K562 (cell line): ENCODE data around the gene MYRIP. TPM values are rescaled to one million over a fixed set of nuclear protein-coding genes. Genes with fewer than 3 reads are reported as not detected.

Experiments used
- ATAC-seq: fragments of 200-7000 bp; cut with Tn5 transposase; 3 replicates; pipeline ENCODE4 v1.9.1; 2020; ENCODE audit warnings: moderate library complexity
- BruUV-seq: library from RNA; stranded (reverse); fragments of 400-500 nt; replicated peaks from 2 replicates; lab custom pipeline; 2021; lab: Mats Ljungman, UMichigan
- CTCF ChIA-PET: fragments of 300-600 bp; formaldehyde crosslinking; extraction: SDS; loops from one replicate; lab custom pipeline; 2021; ENCODE audit warnings: low intra/inter-chr PET ratio; lab: Yijun Ruan, JAX
- POLR2A ChIA-PET: fragments of 300-600, 350-650 bp; sonication (Branson Sonifier 250); formaldehyde crosslinking; extraction: SDS; loops from one replicate; lab custom pipeline; 2021; ENCODE audit warnings: antibody characterized with exemption, inconsistent platforms; lab: Yijun Ruan, JAX
- DNase-seq, 4 experiments: peaks; one replicate each; pipeline versions ENCODE4 v3.0.0 to v3.0.0-alpha.2; 2011 to 2018; ENCODE audit warnings: low spot score in 3 of 4, mixed read lengths in 3 of 4; ENCODE audit errors: extremely low read depth in 1 of 4
- FAIRE-seq: peaks from 2 replicates; lab custom pipeline; 2011; peaks lifted over from hg19 to GRCh38; lab: Jason Lieb, UNC
- H2AFZ ChIP-seq: 2 replicates; pipeline ENCODE4 v1.6.0; 2011; ENCODE audit warnings: low read depth, low read length, control low read depth, inconsistent platforms
- H3K27ac ChIP-seq: fragments of 200-600 bp; 3 replicates; pipeline ENCODE4 v1.8.0; 2011; ENCODE audit warnings: low read depth, mild to moderate bottlenecking, control low read depth, inconsistent platforms, low read length, moderate library complexity, mixed read lengths; ENCODE audit errors: extremely low read depth
- H3K27me3 ChIP-seq, 2 experiments: fragments of 300-600 bp in 1 of 2; 2 replicates in 1 of 2; 3 replicates in 1 of 2; pipeline versions ENCODE4 v1.6.0 to v1.8.0; 2011; ENCODE audit warnings: inconsistent platforms in 2 of 2, low read length in 2 of 2, mild to moderate bottlenecking in 1 of 2, mixed read lengths in 1 of 2, moderate library complexity in 1 of 2; ENCODE audit not compliant: control insufficient read depth in 2 of 2, insufficient read depth in 2 of 2
- H3K36me3 ChIP-seq: fragments of 300-600 bp; 3 replicates; pipeline ENCODE4 v1.8.0; 2011; ENCODE audit warnings: mild to moderate bottlenecking, low read length, inconsistent platforms; ENCODE audit not compliant: control insufficient read depth, insufficient read depth
- H3K4me1 ChIP-seq, 2 experiments: fragments of 200-600 bp in 1 of 2; replicated peaks in 1 of 2; 2 replicates in 1 of 2; 3 replicates in 1 of 2; pipeline versions ENCODE4 v1.5.1 to v1.8.0; 2011; ENCODE audit warnings: inconsistent platforms in 2 of 2, low read length in 2 of 2, mild to moderate bottlenecking in 1 of 2, mixed read lengths in 1 of 2, moderate library complexity in 1 of 2; ENCODE audit not compliant: control insufficient read depth in 2 of 2, insufficient read depth in 2 of 2
- H3K4me2 ChIP-seq: 2 replicates; pipeline ENCODE4 v1.6.1; 2011; ENCODE audit warnings: low read length, control low read depth, inconsistent platforms, mixed read lengths; ENCODE audit not compliant: insufficient read depth
- H3K4me3 ChIP-seq: fragments of 200-600 bp; sonication (generic), shearing (Covaris generic); 2 replicates; pipeline ENCODE4 v1.5.1; 2016; ENCODE audit warnings: control low read depth, inconsistent platforms
- H3K79me2 ChIP-seq: fragments of 200-600 bp; 3 replicates; pipeline ENCODE4 v1.8.0; 2011; ENCODE audit warnings: low read length, inconsistent platforms; ENCODE audit not compliant: control insufficient read depth, insufficient read depth
- H3K9ac ChIP-seq, 2 experiments: 2 replicates each; pipeline versions ENCODE4 v1.6.0 to v1.6.1; 2011; ENCODE audit warnings: low read depth in 2 of 2, low read length in 2 of 2, control low read depth in 1 of 2, inconsistent platforms in 1 of 2, mild to moderate bottlenecking in 1 of 2, mixed read lengths in 1 of 2; ENCODE audit not compliant: insufficient read depth in 1 of 2
- H3K9me1 ChIP-seq: one replicate; pipeline ENCODE4 v1.6.0; 2011; ENCODE audit warnings: inconsistent platforms, mild to moderate bottlenecking, low read length, moderate library complexity; ENCODE audit not compliant: control insufficient read depth, insufficient read depth
- H3K9me3 ChIP-seq: replicated peaks from 2 replicates; pipeline ENCODE4 v1.5.1; 2011; ENCODE audit warnings: low read depth, low read length, inconsistent platforms; ENCODE audit not compliant: control insufficient read depth, insufficient read depth
- H4K20me1 ChIP-seq: replicated peaks from 2 replicates; pipeline ENCODE4 v1.6.1; 2011; ENCODE audit warnings: low read length, inconsistent platforms, mixed read lengths; ENCODE audit not compliant: control insufficient read depth, insufficient read depth
- FOXA1 ChIP-seq: fragments of 450-650 bp; IDR thresholded peaks from 2 replicates; pipeline ENCODE4 v1.6.1; 2016; ENCODE audit warnings: mild to moderate bottlenecking, borderline replicate concordance
- KHSRP ChIP-seq: fragments of 450-650 bp; IDR thresholded peaks from 2 replicates; pipeline ENCODE4 v1.6.1; 2017
- RBM22 ChIP-seq: fragments of 200-400 bp; formaldehyde crosslinking; IDR thresholded peaks from 2 replicates; pipeline ENCODE4 v1.6.1; 2018; ENCODE audit warnings: low read length, low read depth; ENCODE audit not compliant: poor library complexity, severe bottlenecking
- ZFP30 ChIP-seq: fragments of 250-450 bp; sonication (Bioruptor Pico); IDR thresholded peaks from 2 replicates; pipeline ENCODE4 v1.8.0; 2022; ENCODE audit warnings: moderate library complexity, mild to moderate bottlenecking, inconsistent platforms, borderline replicate concordance
- ZNF561 ChIP-seq: fragments of 450-650 bp; formaldehyde crosslinking; conservative IDR thresholded peaks from 2 replicates; pipeline ENCODE4 v1.4.0; 2020; ENCODE audit warnings: mild to moderate bottlenecking, moderate library complexity
- ZNF764 ChIP-seq: fragments of 250-450 bp; sonication (Bioruptor Pico); IDR thresholded peaks from 2 replicates; pipeline ENCODE4 v1.4.0; 2020; ENCODE audit warnings: low read depth, mild to moderate bottlenecking, moderate library complexity
- ZNF778 ChIP-seq: fragments of 450-650 bp; formaldehyde crosslinking; IDR thresholded peaks from 2 replicates; pipeline ENCODE4 v1.4.0; 2020; ENCODE audit warnings: mild to moderate bottlenecking, moderate library complexity
- WGBS: fragments of 100-300 bp; shearing (Covaris generic); methylation state at CpG from one replicate; pipeline ENCODE4 v1.1.6; 2016; ENCODE audit warnings: low coverage, mixed read lengths; ENCODE audit not compliant: insufficient coverage; ENCODE audit errors: missing lambda C conversion rate; 5-methylcytosine and 5-hydroxymethylcytosine counted together
- in situ Hi-C: fragments of 300-500 bp; cut with MboI; formaldehyde crosslinking; loops from 4 replicates; pipeline ENCODE4 v1.15.0; 2018; ENCODE audit warnings: inconsistent platforms, mixed read lengths
- intact Hi-C: fragments of 100-400 bp; cut with micrococcal nuclease; formaldehyde crosslinking; loops from 2 replicates; pipeline ENCODE4 v1.14.2; 2022
- polyA plus RNA-seq, 8 experiments: library from polyadenylated mRNA; depleted of rRNA in 4 of 8; stranded (reverse) in 5 of 8; unstranded in 3 of 8; fragments of >200 nt; fragmentation: Nextera tagmentation in 2 of 8; fragmentation: Illumina TruSeq in 1 of 8; extraction: Ambion mirVana in 2 of 8; extraction: Trizol in 1 of 8; gene quantifications; 2 replicates each; pipeline versions ENCODE4 v1.2.1 to v1.2.3, GENCODE V29; 2011 to 2014; ENCODE audit warnings: inconsistent platforms in 1 of 8, missing spikeins in 1 of 8
- total RNA-seq, 7 experiments: library from RNA; depleted of rRNA in 6 of 7; stranded (reverse); fragments of >200 nt in 6 of 7; fragmentation: Illumina TruSeq in 2 of 7; extraction: Trizol in 2 of 7; gene quantifications; 2 replicates each; pipeline versions ENCODE4 v1.2.1 to v1.2.3, GENCODE V29; 2011 to 2021; ENCODE audit warnings: low replicate concordance in 1 of 7
- TF ChIP-seq, protein P1 (sequence below), 2 experiments: fragments of 450-650 bp in 1 of 2; sonication (generic) in 1 of 2; formaldehyde crosslinking in 1 of 2; IDR thresholded peaks in 1 of 2; conservative IDR thresholded peaks in 1 of 2; 2 replicates each; pipeline versions ENCODE4 v1.6.1 to v1.8.1; 2016 to 2023; ENCODE audit warnings: mild to moderate bottlenecking in 2 of 2, moderate library complexity in 2 of 2, inconsistent platforms in 1 of 2, missing genetic modification reagents in 1 of 2
- TF ChIP-seq, protein P2 (sequence below), 2 experiments: fragments of 450-650 bp; IDR thresholded peaks; 2 replicates each; pipeline ENCODE4 v1.6.1; 2016; ENCODE audit warnings: mild to moderate bottlenecking in 2 of 2, borderline replicate concordance in 1 of 2, low read depth in 1 of 2, moderate library complexity in 1 of 2

MYRIP gene
- total and polyA plus RNA-seq, 9 of the 15 experiments (the other 6 are each of a cell fraction or from before 2014, with no cell fraction given): 0.03 to 0.12 TPM; not detected in 7

DNA sequence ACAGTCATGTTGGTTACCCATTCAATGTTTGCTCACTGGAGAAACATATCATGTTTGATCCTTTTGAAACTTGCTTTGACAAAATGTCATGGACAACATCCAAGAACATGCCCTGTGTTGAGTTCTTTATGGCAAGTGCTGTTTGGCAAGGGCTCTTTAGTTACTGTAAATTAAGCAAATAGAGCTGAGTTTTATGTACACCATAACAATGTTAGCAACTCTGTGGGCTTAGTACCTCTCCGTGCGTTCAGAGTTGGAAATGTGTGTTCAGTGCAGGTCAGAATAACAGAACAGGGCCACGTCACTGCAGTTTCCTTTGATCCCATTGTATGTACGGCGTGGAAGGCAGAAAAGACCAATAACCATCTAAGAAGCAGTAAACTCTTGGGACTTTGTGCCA lies 132.5 kb downstream of the MYRIP start (continued):
- TF ChIP-seq ZNF764 (CRISPR knock-in tag) (no peak), ZNF561 (CRISPR knock-in tag) (no peak), ZNF778 (CRISPR knock-in tag) (no peak), FOXA1 (no peak), KHSRP (no peak)
- TF ChIP-seq, protein P1, sequence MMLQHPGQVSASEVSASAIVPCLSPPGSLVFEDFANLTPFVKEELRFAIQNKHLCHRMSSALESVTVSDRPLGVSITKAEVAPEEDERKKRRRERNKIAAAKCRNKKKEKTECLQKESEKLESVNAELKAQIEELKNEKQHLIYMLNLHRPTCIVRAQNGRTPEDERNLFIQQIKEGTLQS (IDR thresholded peaks at IDR 0.05): no peak
- TF ChIP-seq, protein P1 (CRISPR knock-in tag; conservative IDR thresholded peaks at IDR 0.05): no peak

DNA sequence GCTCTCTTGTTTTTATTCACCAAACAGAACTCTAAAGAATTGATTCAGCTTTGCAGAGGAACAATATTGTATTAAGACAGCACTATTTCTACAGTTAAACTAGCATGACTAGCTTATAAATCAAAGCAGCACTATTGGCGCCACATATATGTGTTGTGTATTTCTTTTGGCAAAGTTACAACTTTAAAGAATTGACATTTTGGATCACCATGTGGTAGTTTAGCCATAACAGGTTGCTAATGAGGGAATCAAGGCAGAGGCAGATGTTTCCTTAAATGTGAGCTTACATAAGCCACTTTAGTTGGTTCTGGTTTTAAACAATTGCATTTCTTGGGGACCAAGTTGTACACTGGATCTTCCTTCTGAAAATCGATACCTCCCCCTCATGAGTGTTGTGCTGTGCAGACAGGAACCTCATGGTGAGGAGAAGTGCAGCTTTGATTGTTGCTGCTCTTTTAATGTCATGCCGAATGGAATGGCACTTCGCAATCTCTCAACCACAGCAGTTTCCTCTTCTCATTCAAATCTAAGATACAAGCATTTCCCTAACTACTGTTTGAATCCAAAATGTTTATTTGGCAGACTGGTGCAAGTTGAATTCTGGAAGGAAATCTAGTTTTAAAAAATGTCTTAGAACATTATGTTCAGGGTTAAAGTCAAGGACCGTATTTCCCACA lies 151.2 kb downstream of the MYRIP start:
- Histone ChIP-seq H3K9me1 (no peaks in the 10 kb centered on the region), H3K9me3 (no peaks in the 10 kb centered on the region), H3K4me1 (no peaks in the 10 kb centered on the region), H3K27me3 (no peaks in the 10 kb centered on the region), H4K20me1 (no peaks in the 10 kb centered on the region), H3K9ac (no peak overlapping the region), H3K4me2 (no peak overlapping the region), H2AFZ (no peak overlapping the region), H3K36me3 (no peaks in the 10 kb centered on the region), H3K27ac (no peak overlapping the region), H3K4me3 (no peak overlapping the region), H3K79me2 (no peaks in the 10 kb centered on the region)
- WGBS: 3% methylated on average over 5 of the region's 5 CpGs
- no TSS peak for BruUV-seq
- POLR2A ChIA-PET: no interaction called here
- DNase-seq (no peak), ATAC-seq (no peak), FAIRE-seq (no peak)
- in situ Hi-C loops: no loop called here
- intact Hi-C loops: no loop called here
- CTCF ChIA-PET: interaction anchor here (0.5 kb wide), 1 partner anchor 62 kb away, joined by 3 read pairs; no protein-coding TSS in a partner anchor
- TF ChIP-seq, protein P2, sequence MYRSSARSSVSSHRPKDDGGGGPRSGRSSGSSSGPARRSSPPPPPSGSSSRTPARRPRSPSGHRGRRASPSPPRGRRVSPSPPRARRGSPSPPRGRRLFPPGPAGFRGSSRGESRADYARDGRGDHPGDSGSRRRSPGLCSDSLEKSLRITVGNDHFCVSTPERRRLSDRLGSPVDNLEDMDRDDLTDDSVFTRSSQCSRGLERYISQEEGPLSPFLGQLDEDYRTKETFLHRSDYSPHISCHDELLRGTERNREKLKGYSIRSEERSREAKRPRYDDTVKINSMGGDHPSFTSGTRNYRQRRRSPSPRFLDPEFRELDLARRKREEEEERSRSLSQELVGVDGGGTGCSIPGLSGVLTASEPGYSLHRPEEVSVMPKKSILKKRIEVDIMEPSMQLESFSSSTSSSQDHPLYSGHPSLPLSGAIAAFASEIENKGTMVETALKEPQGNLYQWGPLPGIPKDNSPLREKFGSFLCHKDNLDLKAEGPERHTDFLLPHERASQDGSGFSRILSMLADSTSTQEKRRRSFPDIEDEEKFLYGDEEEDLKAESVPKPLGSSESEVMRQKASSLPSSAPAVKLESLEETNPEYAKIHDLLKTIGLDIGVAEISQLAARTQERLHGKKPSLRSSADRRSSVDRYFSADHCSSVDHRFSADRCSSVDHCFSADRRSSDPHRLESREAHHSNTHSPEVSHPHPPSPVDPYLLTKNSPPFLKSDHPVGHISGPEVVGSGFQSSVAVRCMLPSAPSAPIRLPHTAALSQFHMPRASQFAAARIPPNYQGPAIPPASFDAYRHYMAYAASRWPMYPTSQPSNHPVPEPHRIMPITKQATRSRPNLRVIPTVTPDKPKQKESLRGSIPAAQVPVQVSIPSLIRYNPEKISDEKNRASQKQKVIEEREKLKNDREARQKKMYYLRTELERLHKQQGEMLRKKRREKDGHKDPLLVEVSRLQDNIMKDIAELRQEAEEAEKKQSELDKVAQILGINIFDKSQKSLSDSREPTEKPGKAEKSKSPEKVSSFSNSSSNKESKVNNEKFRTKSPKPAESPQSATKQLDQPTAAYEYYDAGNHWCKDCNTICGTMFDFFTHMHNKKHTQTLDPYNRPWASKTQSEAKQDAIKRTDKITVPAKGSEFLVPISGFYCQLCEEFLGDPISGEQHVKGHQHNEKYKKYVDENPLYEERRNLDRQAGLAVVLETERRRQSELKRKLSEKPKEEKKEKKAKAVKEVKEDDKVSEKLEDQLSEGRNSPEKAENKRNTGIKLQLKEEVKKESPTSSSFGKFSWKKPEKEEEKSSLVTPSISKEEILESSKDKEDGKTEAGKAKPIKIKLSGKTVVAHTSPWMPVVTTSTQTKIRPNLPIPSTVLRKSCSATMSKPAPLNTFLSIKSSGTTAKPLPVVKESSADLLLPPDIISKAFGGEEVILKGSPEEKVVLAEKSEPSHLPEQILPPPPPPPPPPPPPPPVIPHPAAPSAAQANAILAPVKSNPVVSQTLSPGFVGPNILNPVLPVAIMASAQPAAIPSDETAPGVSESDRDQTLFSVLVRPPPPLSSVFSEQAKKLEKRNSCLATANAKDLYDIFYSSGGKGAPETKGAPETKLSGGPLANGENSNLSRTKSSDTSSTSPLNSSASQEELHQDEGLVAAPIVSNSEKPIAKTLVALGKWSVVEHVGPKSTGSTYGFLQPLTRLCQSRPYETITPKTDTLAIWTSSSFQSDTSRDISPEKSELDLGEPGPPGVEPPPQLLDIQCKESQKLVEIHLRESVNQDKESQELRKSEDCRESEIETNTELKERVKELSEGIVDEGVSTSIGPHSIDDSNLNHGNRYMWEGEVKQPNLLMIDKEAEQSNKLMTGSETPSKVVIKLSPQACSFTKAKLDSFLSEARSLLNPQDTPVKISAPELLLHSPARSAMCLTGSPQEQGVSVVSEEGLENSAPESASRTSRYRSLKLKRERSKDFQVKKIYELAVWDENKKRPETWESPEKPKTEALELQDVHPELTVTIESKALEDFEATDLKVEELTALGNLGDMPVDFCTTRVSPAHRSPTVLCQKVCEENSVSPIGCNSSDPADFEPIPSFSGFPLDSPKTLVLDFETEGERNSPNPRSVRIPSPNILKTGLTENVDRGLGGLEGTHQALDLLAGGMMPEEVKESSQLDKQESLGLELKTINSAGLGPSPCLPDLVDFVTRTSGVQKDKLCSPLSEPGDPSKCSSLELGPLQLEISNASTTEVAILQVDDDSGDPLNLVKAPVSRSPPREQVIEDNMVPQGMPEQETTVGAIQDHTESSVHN (IDR thresholded peaks at IDR 0.05; ENCODE audit: borderline replicate concordance in 1 of 2, low read depth in 1 of 2): no peak
- no peak for TF ChIP-seq RBM22
- no peak for TF ChIP-seq ZFP30 (CRISPR knock-in tag)
